Activated naive CD4-positive, alpha-beta T cell treated with anti-CD3 and anti-CD28 coated beads, Interleukin-2, amount 10 ng/mL, durations not matched to agents 5 hours and 36 hours (primary cell): ENCODE results near the gene STEEP1. TPM values are rescaled to one million over a fixed set of nuclear protein-coding genes. Genes with fewer than 3 reads are reported as not detected.

Source experiments
- total RNA-seq, 2 experiments: library from RNA; stranded (reverse); gene quantifications; one replicate each; pipeline ENCODE4 v1.2.3, GENCODE V29; 2021

The STEEP1 gene
- total RNA-seq, result 10 to 100 TPM; 17.3 to 18.4 TPM

GRCh38 chrX:119565107-119565663 lies at the start of gene STEEP1:
TSS of gene STEEP1 (minus strand) at chrX:119565409. CDS start at chrX:119565355, 54 bp downstream.

GRCh38 chrX:119606280-119607017 lies 41.2 kb upstream of the STEEP1 start, which contains the start of gene NKRF:
TSS of gene NKRF (minus strand) at chrX:119606424.

GRCh38 chrX:119574394-119575266 lies 9.4 kb upstream of the STEEP1 start, which contains the start of gene UBE2A:
TSS of gene UBE2A (plus strand) at chrX:119574563. CDS start at chrX:119574712, 149 bp downstream.

Other genes starting within 250 kb of the STEEP1 start
- gene SLC25A43, start 166.1 kb downstream of the STEEP1 start, total RNA-seq, result 1 to 10 TPM; 2.6 TPM
- 100 to 1,000 TPM; 416 to 444 TPM for gene SLC25A5, start 97.0 kb downstream of the STEEP1 start, total RNA-seq
- gene UBE2A, start 9.2 kb upstream of the STEEP1 start, total RNA-seq, result 10 to 100 TPM; 61.4 to 64.9 TPM
- 10 to 100 TPM; 14.3 TPM for gene NKRF, start 41.0 kb upstream of the STEEP1 start, total RNA-seq
- 100 to 1,000 TPM; 255 to 261 TPM for gene SEPTIN6, start 127.8 kb upstream of the STEEP1 start, total RNA-seq
- 1 to 10 TPM; 2.1 to 2.4 TPM for gene SOWAHD, start 193.2 kb upstream of the STEEP1 start, total RNA-seq
- 1,000 to 10,000 TPM; 2,741 to 2,796 TPM for gene RPL39, start 226.2 kb upstream of the STEEP1 start, total RNA-seq